GM23338 (cell line): ENCODE measurements around the gene SNUPN. TPM values are rescaled to one million over a fixed set of nuclear protein-coding genes. Genes with fewer than 3 reads are reported as not detected.

Experiments used
- ATAC-seq: fragments of 200-7000 bp; cut with Tn5 transposase; 3 replicates; pipeline ENCODE4 v1.9.1; 2020
- DNase-seq: peaks from one replicate; pipeline ENCODE4 v3.0.0-alpha.2; 2015; ENCODE audit warnings: low spot score
- H2AFZ ChIP-seq: fragments of 200-600 bp; sonication (generic); 2 replicates; pipeline ENCODE4 v1.8.0; 2016; ENCODE audit warnings: antibody characterized with exemption, mild to moderate bottlenecking, moderate library complexity
- H3F3A ChIP-seq: fragments of 200-600 bp; sonication (generic); replicated peaks from 2 replicates; pipeline ENCODE4 v1.8.0; 2017; ENCODE audit warnings: antibody characterized with exemption, mixed run types, low read depth
- H3K27ac ChIP-seq: fragments of 200-600 bp; sonication (generic); 2 replicates; pipeline ENCODE4 v1.6.1; 2016; ENCODE audit warnings: low read depth
- H3K27me3 ChIP-seq: fragments of 200-600 bp; sonication (generic); 2 replicates; pipeline ENCODE4 v1.8.0; 2016; ENCODE audit warnings: mild to moderate bottlenecking, mixed run types, moderate library complexity; ENCODE audit not compliant: insufficient read depth
- H3K36me3 ChIP-seq: fragments of 200-600 bp; sonication (generic); 2 replicates; pipeline ENCODE4 v1.8.0; 2016; ENCODE audit warnings: mild to moderate bottlenecking; ENCODE audit not compliant: insufficient read depth
- H3K4me1 ChIP-seq: fragments of 200-600 bp; sonication (generic); 2 replicates; pipeline ENCODE4 v1.8.0; 2016; ENCODE audit warnings: mild to moderate bottlenecking, moderate library complexity; ENCODE audit not compliant: insufficient read depth
- H3K4me2 ChIP-seq: fragments of 200-600 bp; sonication (generic); 2 replicates; pipeline ENCODE4 v1.7.1; 2017; ENCODE audit warnings: mixed run types
- H3K4me3 ChIP-seq: fragments of 200-600 bp; sonication (generic); 2 replicates; pipeline ENCODE4 v1.6.1; 2016; ENCODE audit warnings: mixed run types
- H3K79me2 ChIP-seq: fragments of 200-600 bp; sonication (generic); replicated peaks from 2 replicates; pipeline ENCODE4 v1.8.0; 2017; ENCODE audit warnings: mild to moderate bottlenecking; ENCODE audit not compliant: insufficient read depth
- H3K9me2 ChIP-seq: fragments of 200-600 bp; sonication (generic); 2 replicates; pipeline ENCODE4 v1.8.0; 2017; ENCODE audit not compliant: insufficient read depth
- H4K20me1 ChIP-seq: fragments of 200-600 bp; sonication (generic); replicated peaks from 2 replicates; pipeline ENCODE4 v1.8.0; 2017; ENCODE audit warnings: mild to moderate bottlenecking; ENCODE audit not compliant: insufficient read depth
- H3K27ac Mint-ChIP-seq: 2 replicates; pipeline ENCODE4 v1.8.0; 2020; ENCODE audit warnings: inconsistent platforms, mild to moderate bottlenecking, moderate library complexity, mixed read lengths
- H3K27me3 Mint-ChIP-seq: 3 replicates; pipeline ENCODE4 v1.8.0; 2022; ENCODE audit warnings: low read depth, mild to moderate bottlenecking, moderate library complexity, mixed read lengths, inconsistent platforms; ENCODE audit not compliant: insufficient read depth, poor library complexity
- H3K36me3 Mint-ChIP-seq: 3 replicates; pipeline ENCODE4 v1.8.0; 2021; ENCODE audit warnings: low read depth, mild to moderate bottlenecking, inconsistent platforms, moderate library complexity, mixed read lengths
- H3K4me1 Mint-ChIP-seq: 3 replicates; pipeline ENCODE4 v1.8.0; 2020; ENCODE audit warnings: mild to moderate bottlenecking, inconsistent platforms, mixed read lengths
- H3K4me3 Mint-ChIP-seq: 3 replicates; pipeline ENCODE4 v1.8.0; 2021; ENCODE audit warnings: moderate library complexity, mild to moderate bottlenecking, inconsistent platforms, mixed read lengths
- H3K9me3 Mint-ChIP-seq: 3 replicates; pipeline ENCODE4 v1.8.0; 2020; ENCODE audit warnings: moderate library complexity, mild to moderate bottlenecking, inconsistent platforms, mixed read lengths
- CREB1 ChIP-seq: fragments of 250-450 bp; sonication (Bioruptor Pico); IDR thresholded peaks from 2 replicates; pipeline ENCODE4 v1.5.0; 2020; ENCODE audit warnings: low read depth, mild to moderate bottlenecking, moderate library complexity
- EZH2 ChIP-seq: fragments of 200-600 bp; sonication (generic); IDR thresholded peaks from one replicate; pipeline ENCODE4 v1.8.0; 2017; ENCODE audit warnings: antibody characterized with exemption, mild to moderate bottlenecking, low read depth; ENCODE audit not compliant: unreplicated experiment
- EZH2phosphoT487 ChIP-seq: fragments of 200-600 bp; sonication (generic); IDR thresholded peaks from one replicate; pipeline ENCODE4 v1.8.1; 2018; ENCODE audit warnings: antibody characterized with exemption; ENCODE audit not compliant: unreplicated experiment
- JUNB ChIP-seq: IDR thresholded peaks from one replicate; pipeline ENCODE4 v1.6.1; 2016; ENCODE audit warnings: antibody characterized with exemption; ENCODE audit not compliant: unreplicated experiment
- NANOG ChIP-seq: IDR thresholded peaks from 2 replicates; pipeline ENCODE4 v1.6.1; 2016; ENCODE audit warnings: antibody characterized with exemption, borderline replicate concordance
- POLR2AphosphoS5 ChIP-seq: IDR thresholded peaks from 2 replicates; pipeline ENCODE4 v1.6.1; 2016; ENCODE audit warnings: antibody characterized with exemption, low read depth
- STAT1 ChIP-seq: IDR thresholded peaks from one replicate; pipeline ENCODE4 v1.6.1; 2016; ENCODE audit warnings: antibody characterized with exemption; ENCODE audit not compliant: unreplicated experiment
- ZNF114 ChIP-seq: fragments of 250-450 bp; sonication (Bioruptor Pico); IDR thresholded peaks from 2 replicates; pipeline ENCODE4 v1.5.0; 2020; ENCODE audit warnings: mild to moderate bottlenecking, moderate library complexity
- ZNF331 ChIP-seq: fragments of 250-450 bp; sonication (Bioruptor Pico); IDR thresholded peaks from 2 replicates; pipeline ENCODE4 v1.5.0; 2020; ENCODE audit warnings: low read depth, mild to moderate bottlenecking, moderate library complexity
- polyA plus RNA-seq: library from polyadenylated mRNA; unstranded; fragments of >200 nt; fragmentation: Nextera tagmentation; extraction: Ambion mirVana; gene quantifications from 2 replicates; pipeline ENCODE4 v1.2.1, GENCODE V29; 2016
- total RNA-seq: library from RNA; depleted of rRNA; stranded (reverse); fragments of >200 nt; shearing (Covaris generic); gene quantifications from 2 replicates; pipeline ENCODE4 v1.2.3, GENCODE V29; 2014
- TF ChIP-seq, protein P1 (sequence below): IDR thresholded peaks from one replicate; pipeline ENCODE4 v1.6.1; 2018; ENCODE audit warnings: antibody characterized with exemption; ENCODE audit not compliant: unreplicated experiment
- TF ChIP-seq, protein P2 (sequence below), 2 experiments: fragments of 200-600 bp in 1 of 2; sonication (generic) in 1 of 2; conservative IDR thresholded peaks; 2 replicates each; pipeline versions ENCODE4 v1.5.1 to v1.6.1; 2016 to 2017; ENCODE audit warnings: antibody characterized with exemption in 2 of 2, low read depth in 2 of 2, mild to moderate bottlenecking in 2 of 2, moderate library complexity in 1 of 2
- TF ChIP-seq, protein P3 (sequence below): IDR thresholded peaks from 2 replicates; pipeline ENCODE4 v1.6.1; 2016; ENCODE audit warnings: antibody characterized with exemption

Gene SNUPN
- total and polyA plus RNA-seq, 2 experiments from 2014 or later = 20.5 to 27.7 TPM

DNA sequence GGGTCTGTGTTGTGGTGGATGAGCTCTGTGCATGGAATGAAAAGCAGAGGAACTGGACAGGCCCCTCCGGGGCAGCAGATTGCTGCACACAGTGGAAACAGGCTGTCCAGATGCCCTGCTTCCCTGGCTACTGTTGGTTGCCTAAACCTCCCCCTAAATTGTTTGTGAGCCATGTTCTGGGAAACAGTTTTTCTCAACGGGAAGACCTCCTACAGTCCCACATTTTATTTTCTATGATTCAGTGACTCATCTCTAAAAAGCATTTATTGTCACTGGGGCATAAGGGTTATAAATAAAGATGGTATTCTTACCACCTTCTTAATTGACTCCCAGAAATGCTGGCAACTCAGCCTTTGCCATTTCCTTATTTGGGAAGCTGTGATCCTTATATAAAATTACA, 26.1 kb downstream of the SNUPN start (continued):
- TF ChIP-seq, protein P1, sequence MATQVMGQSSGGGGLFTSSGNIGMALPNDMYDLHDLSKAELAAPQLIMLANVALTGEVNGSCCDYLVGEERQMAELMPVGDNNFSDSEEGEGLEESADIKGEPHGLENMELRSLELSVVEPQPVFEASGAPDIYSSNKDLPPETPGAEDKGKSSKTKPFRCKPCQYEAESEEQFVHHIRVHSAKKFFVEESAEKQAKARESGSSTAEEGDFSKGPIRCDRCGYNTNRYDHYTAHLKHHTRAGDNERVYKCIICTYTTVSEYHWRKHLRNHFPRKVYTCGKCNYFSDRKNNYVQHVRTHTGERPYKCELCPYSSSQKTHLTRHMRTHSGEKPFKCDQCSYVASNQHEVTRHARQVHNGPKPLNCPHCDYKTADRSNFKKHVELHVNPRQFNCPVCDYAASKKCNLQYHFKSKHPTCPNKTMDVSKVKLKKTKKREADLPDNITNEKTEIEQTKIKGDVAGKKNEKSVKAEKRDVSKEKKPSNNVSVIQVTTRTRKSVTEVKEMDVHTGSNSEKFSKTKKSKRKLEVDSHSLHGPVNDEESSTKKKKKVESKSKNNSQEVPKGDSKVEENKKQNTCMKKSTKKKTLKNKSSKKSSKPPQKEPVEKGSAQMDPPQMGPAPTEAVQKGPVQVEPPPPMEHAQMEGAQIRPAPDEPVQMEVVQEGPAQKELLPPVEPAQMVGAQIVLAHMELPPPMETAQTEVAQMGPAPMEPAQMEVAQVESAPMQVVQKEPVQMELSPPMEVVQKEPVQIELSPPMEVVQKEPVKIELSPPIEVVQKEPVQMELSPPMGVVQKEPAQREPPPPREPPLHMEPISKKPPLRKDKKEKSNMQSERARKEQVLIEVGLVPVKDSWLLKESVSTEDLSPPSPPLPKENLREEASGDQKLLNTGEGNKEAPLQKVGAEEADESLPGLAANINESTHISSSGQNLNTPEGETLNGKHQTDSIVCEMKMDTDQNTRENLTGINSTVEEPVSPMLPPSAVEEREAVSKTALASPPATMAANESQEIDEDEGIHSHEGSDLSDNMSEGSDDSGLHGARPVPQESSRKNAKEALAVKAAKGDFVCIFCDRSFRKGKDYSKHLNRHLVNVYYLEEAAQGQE = no peak
- TF ChIP-seq, protein P2, sequence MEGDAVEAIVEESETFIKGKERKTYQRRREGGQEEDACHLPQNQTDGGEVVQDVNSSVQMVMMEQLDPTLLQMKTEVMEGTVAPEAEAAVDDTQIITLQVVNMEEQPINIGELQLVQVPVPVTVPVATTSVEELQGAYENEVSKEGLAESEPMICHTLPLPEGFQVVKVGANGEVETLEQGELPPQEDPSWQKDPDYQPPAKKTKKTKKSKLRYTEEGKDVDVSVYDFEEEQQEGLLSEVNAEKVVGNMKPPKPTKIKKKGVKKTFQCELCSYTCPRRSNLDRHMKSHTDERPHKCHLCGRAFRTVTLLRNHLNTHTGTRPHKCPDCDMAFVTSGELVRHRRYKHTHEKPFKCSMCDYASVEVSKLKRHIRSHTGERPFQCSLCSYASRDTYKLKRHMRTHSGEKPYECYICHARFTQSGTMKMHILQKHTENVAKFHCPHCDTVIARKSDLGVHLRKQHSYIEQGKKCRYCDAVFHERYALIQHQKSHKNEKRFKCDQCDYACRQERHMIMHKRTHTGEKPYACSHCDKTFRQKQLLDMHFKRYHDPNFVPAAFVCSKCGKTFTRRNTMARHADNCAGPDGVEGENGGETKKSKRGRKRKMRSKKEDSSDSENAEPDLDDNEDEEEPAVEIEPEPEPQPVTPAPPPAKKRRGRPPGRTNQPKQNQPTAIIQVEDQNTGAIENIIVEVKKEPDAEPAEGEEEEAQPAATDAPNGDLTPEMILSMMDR (conservative IDR thresholded peaks at IDR 0.05; ENCODE audit: low read depth in 2 of 2) = no peak
- TF ChIP-seq STAT1 (no peak), NANOG (no peak), ZNF114 (no peak), POLR2AphosphoS5 (no peak), EZH2 (no peak), ZNF331 (CRISPR knock-in tag) (no peak)

DNA sequence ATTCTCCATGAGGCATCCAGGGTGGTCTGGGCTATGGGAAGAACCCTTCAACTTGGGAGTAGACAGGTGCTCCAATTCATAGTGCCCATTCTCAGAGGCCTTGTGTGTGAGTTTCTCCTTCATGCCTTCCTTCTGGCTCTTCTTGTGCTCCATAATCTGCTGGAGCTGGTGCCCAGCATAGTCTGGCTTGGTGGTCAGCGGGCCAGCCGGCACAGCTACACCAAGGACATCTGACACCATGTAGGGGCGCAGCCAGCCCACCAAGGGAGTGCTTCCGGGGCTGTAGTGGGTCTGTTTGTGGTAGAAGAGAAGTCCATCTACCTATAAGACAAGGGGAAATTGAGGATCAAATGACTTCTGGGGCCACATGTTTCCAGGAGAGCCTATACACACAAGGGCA, 27.2 kb downstream of the SNUPN start:
- H3K36me3 Mint-ChIP-seq = peaks cover 38% of the 10 kb centered on the region
- no peaks in the 10 kb centered on the region for H3K4me1 Mint-ChIP-seq
- no peak overlapping the region for H3K27ac ChIP-seq
- peaks cover 8% of the 10 kb centered on the region for H3K36me3 ChIP-seq
- H3K27me3 ChIP-seq = no peaks in the 10 kb centered on the region
- no peak overlapping the region for H2AFZ ChIP-seq
- no peaks in the 10 kb centered on the region for H3K9me3 Mint-ChIP-seq
- H3K27ac Mint-ChIP-seq = no peak overlapping the region
- no peak overlapping the region for H3K4me3 ChIP-seq
- H4K20me1 ChIP-seq = no peaks in the 10 kb centered on the region
- DNase-seq (no peak), ATAC-seq (no peak)
- H3K79me2 ChIP-seq = no peaks in the 10 kb centered on the region
- H3K4me1 ChIP-seq = no peaks in the 10 kb centered on the region
- no peak overlapping the region for H3K4me2 ChIP-seq
- H3F3A ChIP-seq = 0 out of 2 replicates have a peak, but pooled peaks cover 3% of the 10 kb centered on the region
- H3K9me2 ChIP-seq = no peaks in the 10 kb centered on the region
- no peaks in the 10 kb centered on the region for H3K27me3 Mint-ChIP-seq
- no peak overlapping the region for H3K4me3 Mint-ChIP-seq
- TF ChIP-seq, protein P1 = no peak
- TF ChIP-seq, protein P3, sequence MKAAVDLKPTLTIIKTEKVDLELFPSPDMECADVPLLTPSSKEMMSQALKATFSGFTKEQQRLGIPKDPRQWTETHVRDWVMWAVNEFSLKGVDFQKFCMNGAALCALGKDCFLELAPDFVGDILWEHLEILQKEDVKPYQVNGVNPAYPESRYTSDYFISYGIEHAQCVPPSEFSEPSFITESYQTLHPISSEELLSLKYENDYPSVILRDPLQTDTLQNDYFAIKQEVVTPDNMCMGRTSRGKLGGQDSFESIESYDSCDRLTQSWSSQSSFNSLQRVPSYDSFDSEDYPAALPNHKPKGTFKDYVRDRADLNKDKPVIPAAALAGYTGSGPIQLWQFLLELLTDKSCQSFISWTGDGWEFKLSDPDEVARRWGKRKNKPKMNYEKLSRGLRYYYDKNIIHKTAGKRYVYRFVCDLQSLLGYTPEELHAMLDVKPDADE = no peak
- no peak for TF ChIP-seq NANOG
- TF ChIP-seq STAT1 = no peak
- no peak for TF ChIP-seq EZH2phosphoT487
- TF ChIP-seq ZNF331 (CRISPR knock-in tag) = no peak
- TF ChIP-seq JUNB = no peak
- TF ChIP-seq, protein P2 (conservative IDR thresholded peaks at IDR 0.05; ENCODE audit: low read depth in 2 of 2) = no peak
- no peak for TF ChIP-seq CREB1 (CRISPR knock-in tag)
- no peak for TF ChIP-seq EZH2
